Smooth muscle cell (in vitro differentiated cells): ENCODE data around the gene UBE2U. TPM values are rescaled to one million over a fixed set of nuclear protein-coding genes. Genes with fewer than 3 reads are reported as not detected.

Source experiments
- DNase-seq: peaks from one replicate; lab custom pipeline; 2025; ENCODE audit not compliant: unreplicated experiment; lab: John Stamatoyannopoulos, UW
- H2AFZ ChIP-seq: fragments of 200-600 bp; sonication (generic); 2 replicates; pipeline ENCODE4 v1.6.0; 2016; ENCODE audit warnings: antibody characterized with exemption, low read depth, mild to moderate bottlenecking
- H3F3A ChIP-seq: fragments of 200-600 bp; sonication (generic); 2 replicates; pipeline ENCODE4 v1.6.0; 2017; ENCODE audit warnings: antibody characterized with exemption, low read depth
- H3K27ac ChIP-seq: fragments of 200-600 bp; sonication (generic); 2 replicates; pipeline ENCODE4 v1.5.1; 2016; ENCODE audit warnings: low read depth, mild to moderate bottlenecking
- H3K27me3 ChIP-seq: fragments of 200-600 bp; sonication (generic); 2 replicates; pipeline ENCODE4 v1.6.1; 2016; ENCODE audit warnings: low read depth, mild to moderate bottlenecking
- H3K36me3 ChIP-seq: fragments of 200-600 bp; sonication (generic); 2 replicates; pipeline ENCODE4 v1.5.1; 2016; ENCODE audit warnings: low read depth
- H3K4me1 ChIP-seq: fragments of 200-600 bp; sonication (generic); 2 replicates; pipeline ENCODE4 v1.5.1; 2016; ENCODE audit warnings: low read depth
- H3K4me2 ChIP-seq: fragments of 200-600 bp; sonication (generic); 2 replicates; pipeline ENCODE4 v1.6.0; 2016; ENCODE audit warnings: mild to moderate bottlenecking
- H3K4me3 ChIP-seq: fragments of 200-600 bp; sonication (generic); 2 replicates; pipeline ENCODE4 v1.5.1; 2016; ENCODE audit warnings: mild to moderate bottlenecking
- H3K79me2 ChIP-seq: fragments of 200-600 bp; sonication (generic); 2 replicates; pipeline ENCODE4 v1.6.0; 2016; ENCODE audit warnings: low read depth, mild to moderate bottlenecking
- H3K9ac ChIP-seq: fragments of 200-600 bp; sonication (generic); 2 replicates; pipeline ENCODE4 v1.6.0; 2016; ENCODE audit warnings: low read depth
- H3K9me3 ChIP-seq: fragments of 200-600 bp; sonication (generic); replicated peaks from 2 replicates; pipeline ENCODE4 v1.5.1; 2016; ENCODE audit warnings: low read depth
- H4K20me1 ChIP-seq: fragments of 200-600 bp; sonication (generic); 2 replicates; pipeline ENCODE4 v1.6.0; 2016; ENCODE audit warnings: low read depth
- CTCF ChIP-seq: fragments of 200-600 bp; sonication (generic); IDR thresholded peaks from 2 replicates; pipeline ENCODE4 v1.5.1; 2017; ENCODE audit warnings: borderline replicate concordance, mild to moderate bottlenecking, antibody characterized with exemption; ENCODE audit not compliant: insufficient read depth, poor library complexity, severe bottlenecking
- WGBS: methylation state at CpG from one replicate; pipeline ENCODE4 v1.1.7; 2016; ENCODE audit warnings: low lambda C conversion rate; 5-methylcytosine and 5-hydroxymethylcytosine counted together
- polyA plus RNA-seq: library from polyadenylated mRNA; unstranded; fragments of >200 nt; fragmentation: Nextera tagmentation; extraction: Ambion mirVana; gene quantifications from 2 replicates; pipeline ENCODE4 v1.2.1, GENCODE V29; 2016
- total RNA-seq: library from RNA; depleted of rRNA; stranded (reverse); fragments of >200 nt; gene quantifications from 2 replicates; pipeline ENCODE4 v1.2.3, GENCODE V29; 2014

Gene UBE2U
- total and polyA plus RNA-seq, 2 experiments from 2014 or later = not detected

- Histone ChIP-seq H4K20me1 (no peaks in the 10 kb centered on the region), H3K4me1 (peaks cover 16% of the 10 kb centered on the region), H3K36me3 (no peaks in the 10 kb centered on the region), H3K27me3 (no peaks in the 10 kb centered on the region), H3K4me2 (peak overlapping the region; percentile 24), H3K9me3 (no peaks in the 10 kb centered on the region), H3F3A (peaks cover 9% of the 10 kb centered on the region), H3K9ac (no peak overlapping the region), H3K79me2 (no peaks in the 10 kb centered on the region), H2AFZ (no peak overlapping the region), H3K4me3 (no peak overlapping the region), H3K27ac (peak overlapping the region; percentile 22)
- TF ChIP-seq CTCF = no peak
- WGBS = 20% methylated on average over 2 of the region's 2 CpGs
- DNase-seq = no peak
These were observed 60.4 kb downstream of the UBE2U start for GRCh38 chr1:64263856-64264255.

DNA sequence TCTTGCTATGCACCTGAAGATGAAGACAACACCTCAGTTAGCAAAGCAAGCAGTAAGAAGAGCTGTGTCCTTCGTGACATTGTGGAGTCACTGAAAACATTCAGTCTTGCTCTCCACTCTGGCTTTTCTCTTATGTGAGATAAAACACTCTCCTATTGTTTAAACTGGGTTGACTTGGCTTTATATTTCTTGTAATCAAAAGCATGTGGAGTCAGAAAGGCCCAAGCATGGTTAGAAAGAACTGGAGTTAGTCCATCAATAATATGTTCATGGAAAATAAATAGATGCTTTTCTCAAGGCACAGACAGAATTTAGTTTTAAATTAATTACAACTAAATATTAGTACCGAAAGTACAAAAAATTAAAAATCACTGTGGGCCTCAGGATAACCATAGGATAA lies 61.7 kb downstream of the UBE2U start:
- no peak overlapping the region for H3K27ac ChIP-seq
- no peaks in the 10 kb centered on the region for H3K79me2 ChIP-seq
- H3F3A ChIP-seq = peaks cover 9% of the 10 kb centered on the region
- H3K9ac ChIP-seq = no peak overlapping the region
- H3K4me2 ChIP-seq = no peak overlapping the region
- TF ChIP-seq CTCF = no peak
- H2AFZ ChIP-seq = no peak overlapping the region
- no peak for DNase-seq
- H3K27me3 ChIP-seq = no peaks in the 10 kb centered on the region
- peaks cover 16% of the 10 kb centered on the region for H3K4me1 ChIP-seq
- 85% methylated on average over 2 of the region's 2 CpGs for WGBS
- H3K4me3 ChIP-seq = no peak overlapping the region
- H3K36me3 ChIP-seq = no peaks in the 10 kb centered on the region
- no peaks in the 10 kb centered on the region for H4K20me1 ChIP-seq
- H3K9me3 ChIP-seq = no peaks in the 10 kb centered on the region

DNA sequence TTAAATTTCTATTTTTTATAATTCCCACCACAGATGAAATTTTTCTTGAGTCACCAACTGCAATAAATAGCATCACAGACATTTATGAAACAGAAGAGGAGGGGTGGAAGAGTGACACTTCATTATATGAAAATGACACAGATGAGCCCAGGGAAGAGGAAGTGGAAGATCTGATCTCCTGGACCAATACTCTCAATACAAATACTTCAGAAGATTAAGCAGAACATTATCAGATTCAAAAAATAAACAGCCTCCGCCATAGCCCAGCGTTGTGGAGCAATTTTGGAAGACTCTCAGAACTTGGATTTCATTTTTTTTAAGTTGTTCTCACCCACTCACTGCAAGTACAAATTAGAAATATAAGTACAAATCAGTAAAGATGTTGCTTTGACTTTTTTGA lies 63.6 kb downstream of the UBE2U start:
- no peak for DNase-seq
- no peak overlapping the region for H3K9ac ChIP-seq
- no peaks in the 10 kb centered on the region for H3K27me3 ChIP-seq
- TF ChIP-seq CTCF = no peak
- peaks cover 5% of the 10 kb centered on the region for H3F3A ChIP-seq
- H3K27ac ChIP-seq = no peak overlapping the region
- 71% methylated on average over 2 of the region's 2 CpGs for WGBS
- H3K36me3 ChIP-seq = no peaks in the 10 kb centered on the region
- H2AFZ ChIP-seq = no peak overlapping the region
- peaks cover 13% of the 10 kb centered on the region for H3K4me1 ChIP-seq
- no peak overlapping the region for H3K4me2 ChIP-seq
- no peaks in the 10 kb centered on the region for H4K20me1 ChIP-seq
- H3K9me3 ChIP-seq = no peaks in the 10 kb centered on the region
- no peak overlapping the region for H3K4me3 ChIP-seq
- H3K79me2 ChIP-seq = no peaks in the 10 kb centered on the region
